ENCODE data around the gene MEST. TPM values are rescaled to one million over a fixed set of nuclear protein-coding genes. Genes with fewer than 3 reads are reported as not detected.

The MEST gene
- total and polyA plus RNA-seq, 2 of the 13 experiments (the other 11 are each of a cell fraction or from before 2014, with no cell fraction given): 49.5 to 54.6 TPM

- TF ChIP-seq CREB1 (IDR thresholded peaks at IDR 0.05): no peak
- TF ChIP-seq CREB1 (CRISPR knock-in tag; IDR thresholded peaks at IDR 0.05): no peak
- TF ChIP-seq ZNF709 (CRISPR knock-in tag; IDR thresholded peaks at IDR 0.05): no peak
- TF ChIP-seq ZSCAN31 (CRISPR knock-in tag; IDR thresholded peaks at IDR 0.05; ENCODE audit: low read depth): no peak
- TF ChIP-seq ZC3H4 (CRISPR knock-in tag; IDR thresholded peaks at IDR 0.05; ENCODE audit: borderline replicate concordance): no peak
- no peak for TF ChIP-seq ARID2 (CRISPR knock-in tag; IDR thresholded peaks at IDR 0.05; ENCODE audit: borderline replicate concordance)
- TF ChIP-seq MYNN (CRISPR knock-in tag; IDR thresholded peaks at IDR 0.05; ENCODE audit: low read depth): no peak
- TF ChIP-seq TEAD2 (CRISPR knock-in tag; IDR thresholded peaks at IDR 0.05): no peak
- TF ChIP-seq AGO1 (IDR thresholded peaks at IDR 0.05; ENCODE audit: low read depth, low read length, poor library complexity, severe bottlenecking): no peak
- no peak for TF ChIP-seq RBM22 (optimal IDR thresholded peaks at IDR 0.05; ENCODE audit: low read length)
- TF ChIP-seq U2AF2 (IDR thresholded peaks at IDR 0.05; ENCODE audit: low read depth, low read length): no peak
- no peak for TF ChIP-seq MIER3 (CRISPR knock-in tag; IDR thresholded peaks at IDR 0.05; ENCODE audit: borderline replicate concordance)
These were observed 12.9 kb upstream of the MEST start (continued) for GRCh38 chr7:130478991-130479390.

DNA sequence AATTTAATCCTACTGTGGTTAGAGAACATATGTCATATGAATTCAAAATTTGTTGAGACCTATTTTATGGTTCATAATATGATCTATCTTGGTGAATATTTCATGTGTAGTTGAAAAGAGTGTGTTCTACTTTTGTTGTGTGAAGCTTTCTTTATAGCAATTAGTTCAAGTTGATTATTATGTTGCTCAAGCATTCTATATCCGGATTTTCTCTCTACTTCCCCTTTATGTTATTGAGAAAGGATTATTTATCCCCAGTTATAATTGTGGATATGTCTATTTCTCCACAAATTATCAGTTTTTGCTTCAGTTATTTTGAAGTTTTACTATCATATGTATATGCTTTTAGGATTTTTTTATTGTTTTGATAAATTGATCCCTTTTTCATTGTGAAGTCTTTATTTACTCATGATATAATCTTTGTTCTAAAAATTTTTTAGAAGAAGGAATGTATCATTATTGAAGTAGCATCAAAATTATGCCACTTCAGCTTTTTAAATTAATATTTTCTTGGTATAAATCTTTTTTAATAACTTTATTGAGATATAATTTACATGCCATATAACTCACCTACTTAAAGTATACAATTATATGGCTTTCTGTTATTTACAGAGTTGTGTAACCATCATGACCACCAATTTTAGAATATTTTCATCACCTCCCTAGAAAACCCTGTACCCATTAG is 12.0 kb upstream of the MEST start:
- CTCF ChIA-PET (ENCODE audit: low intra/inter-chr PET ratio, low total read pairs): no interaction called here
- DNase-seq (ENCODE audit: low spot score) (no peak), ATAC-seq (no peak), FAIRE-seq (no peak)
- Histone ChIP-seq H3K4me1 (ENCODE audit: insufficient read depth, low read length) (no peaks in the 10 kb centered on the region), H4K20me1 (ENCODE audit: insufficient read depth, low read length) (no peaks in the 10 kb centered on the region), H3K9me3 (ENCODE audit: low read length) (peaks cover 4% of the 10 kb centered on the region; the same call in 1 of the 2 replicates), H3K79me2 (ENCODE audit: insufficient read depth, low read length) (no peaks in the 10 kb centered on the region), H2AFZ (ENCODE audit: low read length) (no peak overlapping the region), H3K27ac (ENCODE audit: extremely low read length, insufficient read depth, low read length) (no peak overlapping the region), H3K4me3 (replicated peaks in 1 of 3; ENCODE audit: insufficient read depth in 1 of 3, low read depth in 2 of 3, low read length in 3 of 3) (no peak overlapping the region), H3K9ac (ENCODE audit: insufficient read depth, low read depth, low read length) (no peak overlapping the region), H3K36me3 (replicated peaks in 1 of 2; ENCODE audit: control insufficient read depth in 1 of 2, insufficient read depth in 2 of 2, low read length in 2 of 2) (no peaks in the 10 kb centered on the region), H3K4me2 (ENCODE audit: low read depth, low read length) (no peak overlapping the region), H3K27me3 (ENCODE audit: control insufficient read depth in 1 of 2, insufficient read depth in 2 of 2, low read length in 2 of 2) (0 out of 5 replicates have a peak, but pooled peaks cover 0 to 10% of the 10 kb centered on the region in 2 experiments)
- in situ Hi-C loops (cut with HindIII; ENCODE audit: extremely low pct_ligation_motif_present, low pct_unique_long_range_greater_than_20kb) (no loop called here), intact Hi-C loops (cut with micrococcal nuclease; ENCODE audit: unreplicated experiment) (loop anchor here (10.0 kb wide), 1 partner anchor 205 kb away; no protein-coding TSS in a partner anchor)
- POLR2A ChIA-PET: no interaction called here
- 7% methylated on average over 1 of the region's 1 CpG for WGBS (ENCODE audit: low lambda C conversion rate)
- BruUV-seq (replicated peaks): no TSS peak
- no peak for TF ChIP-seq ARNT (IDR thresholded peaks at IDR 0.05)
- no peak for TF ChIP-seq ZXDC (CRISPR knock-in tag; IDR thresholded peaks at IDR 0.05)
- TF ChIP-seq ZFP36 (IDR thresholded peaks at IDR 0.05; ENCODE audit: borderline replicate concordance, low read depth, low read length, partially characterized antibody): no peak
- TF ChIP-seq ZMAT3 (CRISPR knock-in tag; conservative IDR thresholded peaks at IDR 0.05): no peak
- no peak for TF ChIP-seq ZFAT (CRISPR knock-in tag; conservative IDR thresholded peaks at IDR 0.05)
- no peak for TF ChIP-seq NAIF1 (CRISPR knock-in tag; IDR thresholded peaks at IDR 0.05; ENCODE audit: borderline replicate concordance)
